Mononuclear cell (primary cell): ENCODE measurements around the gene KCNG2. TPM values are rescaled to one million over a fixed set of nuclear protein-coding genes. Genes with fewer than 3 reads are reported as not detected.
"Not testable (repeated sequence)": the region's sequence is repeated elsewhere in the genome, so short reads cannot be mapped to it uniquely, and the experiment has no call there.

ENCODE experiments used
- H3K27me3 ChIP-seq: 2 replicates; pipeline ENCODE4 v1.6.0; 2011; ENCODE audit warnings: low read length, control low read depth; ENCODE audit not compliant: insufficient read depth
- H3K4me1 ChIP-seq: 2 replicates; pipeline ENCODE4 v1.5.1; 2011; ENCODE audit warnings: mild to moderate bottlenecking, low read length, control low read depth; ENCODE audit not compliant: insufficient read depth
- H3K4me3 ChIP-seq: 2 replicates; pipeline ENCODE4 v1.5.1; 2011; ENCODE audit warnings: mild to moderate bottlenecking, low read length, moderate library complexity
- H3K9me3 ChIP-seq: 2 replicates; pipeline ENCODE4 v1.5.1; 2011; ENCODE audit warnings: low read depth, mild to moderate bottlenecking, control low read depth, low read length
- total RNA-seq: library from RNA; depleted of rRNA; stranded (reverse); fragments of >200 nt; gene quantifications from one replicate; pipeline ENCODE4 v1.2.3, GENCODE V29; 2012

KCNG2 gene
- total RNA-seq, 1 donor, result 0.10 TPM

DNA sequence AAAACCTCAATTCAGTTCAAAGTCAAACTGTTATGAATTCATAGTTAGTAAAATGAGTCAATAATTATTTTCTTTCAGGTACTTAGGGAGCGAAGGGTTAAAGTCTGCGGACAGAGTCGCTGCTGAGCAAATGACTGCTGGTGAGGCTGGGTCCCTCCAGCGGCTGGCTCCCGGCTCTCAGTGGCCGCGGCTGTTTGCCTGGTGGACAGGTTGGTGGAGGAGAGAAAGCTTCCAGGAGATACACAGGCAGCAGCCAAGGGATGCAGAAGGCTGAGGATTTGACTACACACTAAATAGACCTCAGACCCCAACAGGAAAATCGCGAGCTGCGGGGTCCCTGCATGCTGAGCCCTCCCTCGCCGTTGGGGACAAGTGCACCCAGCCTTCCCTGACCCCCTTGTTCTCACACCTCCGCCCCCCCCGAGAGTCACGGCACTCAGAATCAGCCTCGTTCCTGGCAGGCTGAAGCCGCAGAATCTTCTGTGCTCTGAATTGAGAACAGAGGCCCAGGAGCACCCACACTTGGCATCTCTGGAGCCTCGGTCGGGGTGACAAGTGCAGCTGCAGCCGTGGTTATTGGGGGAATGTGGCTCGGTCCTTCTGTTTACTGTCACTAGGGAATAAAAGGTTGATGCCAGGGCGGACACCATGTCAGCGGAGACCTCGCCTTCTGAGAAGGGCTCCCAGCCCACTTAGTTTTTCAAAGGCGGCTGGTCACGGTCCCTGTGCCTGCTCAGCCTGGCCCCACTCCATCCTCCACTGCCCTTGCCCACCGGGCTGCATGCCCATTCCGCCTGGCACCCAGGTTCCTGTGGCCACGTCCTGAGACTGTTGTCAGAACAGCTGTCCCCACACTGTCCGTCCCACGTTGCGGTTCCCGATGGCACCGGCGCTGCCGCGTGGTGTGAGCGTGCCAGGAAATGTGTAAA is 79.7 kb downstream of the KCNG2 start:
- no peaks in the 10 kb centered on the region for H3K27me3 ChIP-seq
- H3K4me3 ChIP-seq, result no peak overlapping the region
- H3K4me1 ChIP-seq, result no peaks in the 10 kb centered on the region
- H3K9me3 ChIP-seq, result no peaks in the 10 kb centered on the region

DNA sequence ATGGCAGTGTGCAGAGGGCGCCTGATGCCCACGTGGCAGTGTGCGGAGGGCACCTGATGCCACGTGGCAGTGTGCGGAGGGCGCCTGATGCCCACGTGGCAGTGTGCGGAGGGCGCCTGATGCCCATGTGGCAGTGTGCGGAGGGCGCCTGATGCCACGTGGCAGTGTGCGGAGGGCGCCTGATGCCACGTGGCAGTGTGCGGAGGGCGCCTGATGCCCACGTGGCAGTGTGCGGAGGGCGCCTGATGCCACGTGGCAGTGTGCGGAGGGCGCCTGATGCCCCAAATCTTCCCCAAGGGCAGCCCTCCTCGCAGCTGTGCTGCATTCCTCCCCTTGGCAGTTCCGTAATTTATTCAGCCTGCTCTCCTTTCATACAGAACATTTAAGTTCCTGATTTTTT is 80.5 kb downstream of the KCNG2 start:
- H3K9me3 ChIP-seq, H3K4me1 ChIP-seq, H3K27me3 ChIP-seq, H3K4me3 ChIP-seq: not testable (repeated sequence)

DNA sequence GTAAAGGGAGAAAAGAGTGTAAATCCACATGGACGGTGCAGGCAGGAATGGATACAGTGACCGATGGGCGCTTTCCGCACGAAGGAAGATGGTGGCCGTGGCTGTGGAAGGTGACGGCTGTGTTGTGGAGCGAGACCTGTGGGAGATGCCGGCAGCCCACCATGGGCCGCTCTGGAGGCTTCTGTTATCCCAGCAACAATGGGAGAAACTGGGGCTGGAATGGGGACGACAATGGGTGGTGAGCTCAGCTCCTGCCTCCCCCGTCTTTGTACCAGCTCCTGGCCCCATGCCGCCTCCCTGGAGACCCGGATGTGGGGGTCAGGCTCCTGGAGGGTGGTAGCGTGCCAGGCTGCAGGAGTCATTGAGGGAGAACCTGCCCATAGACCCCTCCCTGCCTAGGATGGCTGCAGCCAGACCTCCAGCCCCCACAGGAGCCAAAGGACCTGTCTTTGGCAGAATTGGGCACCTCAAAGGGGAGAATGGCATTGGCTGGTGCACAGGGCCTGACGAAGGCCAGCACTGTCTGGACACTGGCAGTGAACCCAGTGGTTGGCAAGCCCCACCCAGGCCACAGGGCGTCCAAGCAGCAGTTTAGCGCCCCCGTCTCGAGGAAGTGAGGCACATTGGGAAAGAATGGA is 81.1 kb downstream of the KCNG2 start:
- Histone ChIP-seq H3K9me3 (no peaks in the 10 kb centered on the region), H3K27me3 (no peaks in the 10 kb centered on the region), H3K4me1 (no peaks in the 10 kb centered on the region), H3K4me3 (no peak overlapping the region)

DNA sequence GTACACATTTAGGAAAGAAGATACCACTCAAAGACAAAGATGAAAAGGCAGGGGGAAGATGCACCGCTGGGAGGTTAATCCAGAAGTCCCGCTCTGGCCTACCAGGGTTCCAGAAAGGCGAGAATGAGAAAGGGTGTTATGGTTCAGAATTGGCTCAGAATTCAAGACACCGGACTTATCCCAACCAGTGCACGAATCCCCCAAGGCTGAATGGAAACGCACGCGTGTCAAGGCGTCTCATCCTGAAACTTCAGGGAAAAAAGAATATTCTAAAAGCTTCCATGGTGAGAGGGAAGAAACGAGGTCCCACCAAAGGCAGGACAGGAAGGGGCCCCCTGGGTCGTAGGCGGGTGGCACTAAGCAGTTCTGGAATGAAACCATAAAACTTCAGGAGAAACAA is 81.8 kb downstream of the KCNG2 start:
- Histone ChIP-seq H3K4me1 (no peaks in the 10 kb centered on the region), H3K4me3 (no peak overlapping the region), H3K9me3 (no peaks in the 10 kb centered on the region), H3K27me3 (no peaks in the 10 kb centered on the region)

DNA sequence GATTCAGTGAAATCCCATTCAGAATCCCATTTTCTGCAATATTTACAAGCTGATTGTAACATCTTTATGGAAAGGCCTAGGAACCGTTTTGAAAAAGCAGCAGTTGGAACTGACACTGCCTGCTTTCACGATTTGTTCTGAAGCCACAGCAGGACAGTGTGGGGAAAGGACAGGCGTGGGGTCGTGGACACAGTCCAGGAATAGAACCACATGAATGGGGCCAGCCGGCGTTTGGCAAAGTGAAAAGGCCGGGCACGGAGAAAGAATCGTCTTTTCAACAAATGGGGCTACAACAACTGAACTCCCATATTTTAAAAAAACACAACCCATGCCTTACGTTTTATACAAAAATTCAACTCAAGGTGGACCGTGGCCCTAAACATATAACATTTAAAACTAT is 84.0 kb downstream of the KCNG2 start:
- Histone ChIP-seq H3K4me1 (no peaks in the 10 kb centered on the region), H3K9me3 (no peaks in the 10 kb centered on the region), H3K27me3 (no peaks in the 10 kb centered on the region), H3K4me3 (no peak overlapping the region)

DNA sequence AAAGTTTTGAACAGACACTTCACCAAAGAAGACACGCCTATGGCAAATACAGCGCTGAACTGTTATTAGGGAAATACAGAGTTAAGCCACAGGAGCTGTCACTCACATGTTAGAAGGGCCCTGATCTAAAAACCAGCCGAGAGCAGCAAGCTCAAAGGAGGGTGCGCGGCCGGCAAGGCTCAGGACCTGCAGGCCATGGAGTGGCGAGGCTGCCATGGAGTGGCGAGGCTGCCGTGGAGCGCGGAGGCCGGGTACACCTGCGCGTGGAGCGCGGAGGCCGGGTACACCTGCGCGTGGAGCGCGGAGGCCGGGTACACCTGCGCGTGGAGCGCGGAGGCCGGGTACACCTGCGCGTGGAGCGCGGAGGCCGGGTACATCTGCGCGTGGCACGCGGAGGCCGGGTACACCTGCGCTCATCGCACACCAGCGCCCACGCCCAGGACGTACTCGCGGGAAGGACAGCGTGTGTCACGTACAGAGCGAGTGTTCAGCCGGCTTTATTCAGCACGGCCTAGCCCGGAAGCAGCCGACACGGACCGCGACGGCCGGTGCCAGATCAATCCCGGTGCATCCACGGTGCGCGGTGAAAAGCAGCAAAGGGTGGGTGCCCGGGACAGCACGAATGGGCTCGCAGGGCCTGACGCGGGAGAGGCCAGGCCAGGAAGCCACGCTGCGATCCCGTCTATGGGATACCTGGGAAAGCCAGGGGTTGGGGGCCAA is 84.9 kb downstream of the KCNG2 start:
- Histone ChIP-seq H3K27me3 (no peaks in the 10 kb centered on the region), H3K4me3 (no peak overlapping the region), H3K4me1 (no peaks in the 10 kb centered on the region), H3K9me3 (no peaks in the 10 kb centered on the region)

DNA sequence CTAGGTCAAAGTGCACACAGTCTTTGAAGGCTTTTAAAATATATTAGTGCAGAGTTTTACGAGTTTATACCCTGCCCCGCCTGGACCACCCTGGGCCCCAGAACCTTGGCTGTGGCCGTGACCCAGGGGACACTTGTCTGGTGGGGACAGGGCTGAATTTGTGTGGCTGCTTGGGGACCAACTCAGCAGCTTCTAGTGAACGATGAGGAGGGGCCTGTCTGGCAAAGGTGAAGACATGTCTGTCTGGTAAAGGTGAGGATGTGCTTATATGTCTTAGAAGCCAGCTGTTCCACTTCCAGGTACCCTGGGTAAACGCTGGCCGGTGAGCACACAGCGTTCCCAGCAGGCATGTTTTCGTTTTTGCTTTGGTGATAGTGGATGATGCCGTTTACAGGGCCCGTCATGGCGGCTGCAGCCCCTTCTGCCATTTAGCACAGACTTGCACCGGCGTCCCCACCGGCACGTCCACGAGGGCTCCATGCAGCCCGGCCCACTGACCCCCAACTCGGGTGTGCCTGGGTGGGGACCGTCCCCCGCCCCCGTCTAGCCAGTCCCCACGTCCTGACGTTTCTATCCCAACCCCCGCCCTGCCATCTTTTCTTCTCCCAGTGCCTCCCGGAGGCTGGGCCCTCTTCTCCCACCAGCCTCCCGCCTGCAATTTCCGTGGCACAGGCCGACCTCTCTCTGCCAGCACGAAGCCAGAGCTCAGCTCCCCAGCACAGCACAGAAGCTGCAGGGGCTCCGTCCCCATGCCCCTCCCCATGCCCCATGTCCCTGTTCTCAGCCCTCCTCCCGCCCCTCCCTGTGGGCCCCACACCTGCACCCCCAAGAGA is 85.9 kb downstream of the KCNG2 start:
- no peaks in the 10 kb centered on the region for H3K9me3 ChIP-seq
- H3K4me3 ChIP-seq, result no peak overlapping the region
- no peaks in the 10 kb centered on the region for H3K4me1 ChIP-seq
- no peaks in the 10 kb centered on the region for H3K27me3 ChIP-seq

DNA sequence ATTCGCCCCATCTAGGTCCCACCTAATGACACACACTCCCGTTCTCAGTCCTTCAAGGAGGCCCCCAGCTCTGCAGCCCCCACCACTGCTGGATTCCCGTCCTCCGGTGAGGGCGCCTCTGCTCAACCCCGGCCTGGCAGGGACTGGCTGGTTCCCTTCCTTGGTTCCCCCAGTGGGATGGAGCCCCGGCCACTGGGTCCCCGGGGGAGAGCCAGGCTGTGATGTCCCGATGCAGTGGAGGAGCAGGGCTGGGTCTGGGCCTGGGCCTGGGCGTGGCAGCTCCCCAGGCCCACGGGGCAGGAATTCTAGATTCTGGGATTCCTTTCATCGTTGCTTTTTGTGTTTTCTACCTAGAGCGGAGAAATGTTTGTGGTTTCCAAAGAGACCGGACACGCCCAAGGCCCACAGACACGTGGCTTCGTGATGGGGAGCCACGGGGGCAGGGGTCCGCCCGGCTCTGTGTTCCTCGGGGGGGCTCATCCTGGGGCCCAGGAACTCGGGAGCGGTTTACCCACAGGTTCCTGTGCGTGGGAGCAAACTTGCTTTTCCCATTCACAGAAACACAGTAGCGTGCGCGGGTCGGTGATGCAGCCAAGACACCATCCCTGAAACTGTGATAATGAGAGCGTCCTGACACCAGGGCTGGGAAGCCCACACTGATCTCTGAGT is 86.7 kb downstream of the KCNG2 start:
- Histone ChIP-seq H3K27me3 (no peaks in the 10 kb centered on the region), H3K9me3 (peaks cover 4% of the 10 kb centered on the region), H3K4me3 (no peak overlapping the region), H3K4me1 (no peaks in the 10 kb centered on the region)

DNA sequence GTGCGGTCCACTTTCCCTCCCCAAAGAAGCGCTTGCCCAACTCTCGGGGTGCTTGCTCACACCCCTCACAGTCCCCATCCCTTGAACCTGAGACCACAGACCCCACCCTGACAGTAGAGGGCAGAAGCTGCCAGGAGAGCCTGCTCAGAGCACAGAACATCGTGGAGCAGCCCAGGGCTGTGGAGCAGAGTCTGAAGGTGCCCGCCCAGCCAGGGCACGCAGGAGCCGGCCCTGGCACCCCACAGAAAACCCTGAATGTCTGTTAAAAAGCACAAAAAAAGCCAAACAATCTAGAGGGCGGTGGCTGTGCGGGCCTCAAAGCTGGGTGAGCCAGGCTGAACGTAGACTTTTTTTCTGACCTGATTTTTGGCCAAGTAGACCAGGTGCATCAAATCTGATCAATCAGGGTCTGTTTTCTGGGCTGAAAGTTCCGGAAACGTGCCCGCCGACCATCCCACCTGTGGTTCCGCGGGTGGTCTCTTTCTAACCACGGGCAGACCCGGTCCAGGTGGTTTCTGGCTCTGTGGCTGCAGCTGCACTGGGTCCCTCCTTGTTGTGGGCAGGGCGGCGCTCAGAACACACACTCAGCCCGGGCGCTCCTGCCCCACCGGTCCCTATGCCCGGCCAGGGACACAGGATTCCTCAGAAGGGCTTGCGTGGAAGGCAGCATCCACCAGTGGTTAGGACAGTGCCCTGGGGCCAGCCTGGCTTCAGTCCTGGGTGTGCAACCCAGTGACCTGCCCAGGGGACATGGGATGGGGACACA is 87.4 kb downstream of the KCNG2 start:
- peaks cover 9% of the 10 kb centered on the region for H3K9me3 ChIP-seq
- no peaks in the 10 kb centered on the region for H3K4me1 ChIP-seq
- no peaks in the 10 kb centered on the region for H3K27me3 ChIP-seq

DNA sequence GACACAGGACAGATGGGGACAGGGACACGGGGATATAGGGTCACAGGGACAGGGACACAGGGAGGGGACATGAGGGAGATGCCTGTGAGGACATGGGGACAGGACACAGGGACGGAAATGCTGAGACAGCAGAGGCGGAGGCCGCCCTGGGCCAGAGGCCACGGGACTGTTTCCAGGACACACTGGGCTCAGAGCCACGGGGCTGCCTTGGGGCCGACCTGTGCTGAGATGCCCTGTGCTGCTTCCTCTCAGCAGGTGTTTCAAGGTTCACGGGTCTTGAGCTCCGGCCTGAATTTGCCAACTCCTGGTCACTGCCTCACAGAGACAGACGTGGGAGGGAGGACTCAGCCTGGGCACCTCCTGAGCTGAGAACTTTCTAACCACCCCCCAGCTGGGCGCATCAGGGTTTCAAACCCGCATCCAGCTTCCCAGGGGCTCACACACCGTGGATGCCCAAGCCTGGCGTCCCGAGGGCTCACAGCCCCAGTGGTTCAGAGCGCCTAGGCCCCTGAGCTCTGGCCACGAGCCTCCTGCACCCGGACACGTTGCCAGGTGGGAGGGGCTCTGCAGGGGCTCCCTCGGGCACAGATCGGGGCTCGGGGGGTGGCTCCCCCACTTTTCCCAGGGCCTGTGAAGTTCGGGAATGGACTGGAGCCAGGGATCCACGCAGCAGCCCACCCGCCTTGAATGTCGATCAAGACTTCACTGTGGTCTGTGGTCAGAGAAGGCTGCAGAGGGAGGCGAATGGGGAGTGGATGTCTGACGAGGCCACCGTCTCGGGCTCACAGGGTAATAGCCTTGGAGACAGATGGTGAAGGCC is 89.7 kb downstream of the KCNG2 start:
- no peak overlapping the region for H3K4me3 ChIP-seq
- H3K27me3 ChIP-seq, result no peaks in the 10 kb centered on the region
- H3K9me3 ChIP-seq, result peaks cover 24% of the 10 kb centered on the region
- no peaks in the 10 kb centered on the region for H3K4me1 ChIP-seq

More for the DNA sequence above, 87.4 kb downstream of the KCNG2 start:
- H3K4me3 ChIP-seq, result no peak overlapping the region

DNA sequence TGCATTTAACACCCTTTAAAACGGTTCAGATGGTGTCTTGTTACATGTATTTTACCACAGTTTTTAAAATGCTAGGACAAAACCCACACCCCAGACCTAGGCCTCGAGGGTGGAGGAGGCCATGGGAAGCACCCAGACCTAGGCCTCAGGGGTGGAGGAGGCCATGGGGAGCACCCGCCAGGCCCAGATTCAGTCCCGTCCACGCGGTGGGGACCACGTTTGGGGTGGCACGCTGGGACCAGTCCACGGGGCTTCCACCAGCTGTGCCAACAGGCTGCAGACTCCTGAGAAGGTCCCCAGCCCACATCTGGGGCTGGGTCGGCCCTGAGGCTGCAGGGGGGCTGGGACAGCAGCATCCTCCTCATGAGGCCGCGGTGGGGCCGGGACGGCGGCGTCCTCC is 90.3 kb downstream of the KCNG2 start:
- peaks cover 31% of the 10 kb centered on the region for H3K9me3 ChIP-seq
- H3K4me3 ChIP-seq, result no peak overlapping the region
- H3K4me1 ChIP-seq, result no peaks in the 10 kb centered on the region
- H3K27me3 ChIP-seq, result no peaks in the 10 kb centered on the region

DNA sequence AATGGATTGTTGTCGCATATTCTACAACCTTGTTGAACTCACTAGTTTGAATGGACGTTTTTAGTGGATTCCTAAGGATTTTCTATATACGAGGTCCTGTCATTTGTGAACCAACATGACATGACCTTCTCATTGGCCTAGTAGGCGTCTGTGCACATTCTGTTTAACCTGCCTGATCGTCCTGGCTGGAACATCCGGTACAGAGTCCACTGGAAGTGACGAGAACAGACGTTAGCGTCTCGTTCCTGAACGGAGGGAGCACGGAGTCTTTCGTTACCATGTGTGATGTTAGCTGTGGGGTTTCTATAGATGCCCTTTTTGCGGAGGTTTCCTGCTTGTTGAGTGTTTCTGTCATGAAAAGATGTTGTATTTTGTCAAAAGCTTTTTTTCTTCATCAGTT is 91.8 kb downstream of the KCNG2 start:
- H3K9me3 ChIP-seq, result peaks cover 46% of the 10 kb centered on the region
- no peaks in the 10 kb centered on the region for H3K27me3 ChIP-seq
- no peak overlapping the region for H3K4me3 ChIP-seq
- H3K4me1 ChIP-seq, result no peaks in the 10 kb centered on the region

DNA sequence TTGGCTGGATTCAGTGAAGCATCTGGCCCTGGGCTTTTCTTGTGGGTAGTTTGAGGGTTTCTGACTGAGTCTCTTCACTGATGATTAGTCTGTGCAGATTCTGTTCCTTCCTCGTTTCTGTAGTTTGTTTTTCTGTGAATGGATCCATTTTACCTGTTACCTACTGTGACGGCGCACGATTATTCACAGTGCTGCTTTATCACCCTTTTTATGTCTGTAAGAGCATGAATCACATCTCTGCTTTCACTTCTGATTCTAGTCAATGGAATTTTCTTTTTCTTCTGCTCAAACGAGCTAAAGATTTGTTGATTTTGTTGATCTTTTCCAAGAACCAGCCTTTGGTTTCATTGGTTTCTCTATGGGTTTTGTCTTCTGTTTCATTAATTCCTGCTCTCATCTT is 92.9 kb downstream of the KCNG2 start:
- no peak overlapping the region for H3K4me3 ChIP-seq
- no peaks in the 10 kb centered on the region for H3K27me3 ChIP-seq
- no peaks in the 10 kb centered on the region for H3K4me1 ChIP-seq
- peaks cover 57% of the 10 kb centered on the region for H3K9me3 ChIP-seq
